ENCODE measurements around the gene PHLDB1.

PHLDB1 gene

GRCh38 chr11:118699506-118700220 lies 92.2 kb downstream of the PHLDB1 start:
- DNase-seq (ENCODE audit: insufficient read length, low spot score) (no peak), FAIRE-seq (no peak)
- TF ChIP-seq, protein P1, sequence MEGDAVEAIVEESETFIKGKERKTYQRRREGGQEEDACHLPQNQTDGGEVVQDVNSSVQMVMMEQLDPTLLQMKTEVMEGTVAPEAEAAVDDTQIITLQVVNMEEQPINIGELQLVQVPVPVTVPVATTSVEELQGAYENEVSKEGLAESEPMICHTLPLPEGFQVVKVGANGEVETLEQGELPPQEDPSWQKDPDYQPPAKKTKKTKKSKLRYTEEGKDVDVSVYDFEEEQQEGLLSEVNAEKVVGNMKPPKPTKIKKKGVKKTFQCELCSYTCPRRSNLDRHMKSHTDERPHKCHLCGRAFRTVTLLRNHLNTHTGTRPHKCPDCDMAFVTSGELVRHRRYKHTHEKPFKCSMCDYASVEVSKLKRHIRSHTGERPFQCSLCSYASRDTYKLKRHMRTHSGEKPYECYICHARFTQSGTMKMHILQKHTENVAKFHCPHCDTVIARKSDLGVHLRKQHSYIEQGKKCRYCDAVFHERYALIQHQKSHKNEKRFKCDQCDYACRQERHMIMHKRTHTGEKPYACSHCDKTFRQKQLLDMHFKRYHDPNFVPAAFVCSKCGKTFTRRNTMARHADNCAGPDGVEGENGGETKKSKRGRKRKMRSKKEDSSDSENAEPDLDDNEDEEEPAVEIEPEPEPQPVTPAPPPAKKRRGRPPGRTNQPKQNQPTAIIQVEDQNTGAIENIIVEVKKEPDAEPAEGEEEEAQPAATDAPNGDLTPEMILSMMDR (IDR thresholded peaks at IDR 0.05; ENCODE audit: insufficient read depth, missing control alignments): no peak

GRCh38 chr11:118703563-118704106 lies 96.2 kb downstream of the PHLDB1 start:
- no peak for DNase-seq (ENCODE audit: insufficient read length, low spot score)

GRCh38 chr11:118705111-118705741 lies 97.8 kb downstream of the PHLDB1 start:
- FAIRE-seq (no peak), DNase-seq (ENCODE audit: insufficient read length, low spot score) (no peak)
- TF ChIP-seq, protein P1 (IDR thresholded peaks at IDR 0.05; ENCODE audit: insufficient read depth, missing control alignments): no peak

More at GRCh38 chr11:118703563-118704106, 96.2 kb downstream of the PHLDB1 start:
- TF ChIP-seq, protein P1 (IDR thresholded peaks at IDR 0.05; ENCODE audit: insufficient read depth, missing control alignments): no peak
- FAIRE-seq: no peak

GRCh38 chr11:118705791-118706545 lies 98.6 kb downstream of the PHLDB1 start:
- DNase-seq (ENCODE audit: insufficient read length, low spot score) (no peak), FAIRE-seq (no peak)
- TF ChIP-seq, protein P1 (IDR thresholded peaks at IDR 0.05; ENCODE audit: insufficient read depth, missing control alignments): no peak

GRCh38 chr11:118706546-118706825 lies 99.1 kb downstream of the PHLDB1 start:
- TF ChIP-seq, protein P1 (IDR thresholded peaks at IDR 0.05; ENCODE audit: insufficient read depth, missing control alignments): no peak
- FAIRE-seq (no peak), DNase-seq (ENCODE audit: insufficient read length, low spot score) (no peak)
